HEK293 (cell line): ENCODE data around the gene QSOX1.

Experiments
- GFI1B ChIP-seq: fragments of 450-650 bp; formaldehyde crosslinking; IDR thresholded peaks from 2 replicates; pipeline ENCODE4 v1.5.1; 2016; ENCODE audit warnings: missing biosample characterization, missing genetic modification characterization
- GLIS1 ChIP-seq: fragments of 450-650 bp; formaldehyde crosslinking; IDR thresholded peaks from 2 replicates; pipeline ENCODE4 v1.5.1; 2016; ENCODE audit warnings: missing biosample characterization, missing genetic modification characterization
- GLIS2 ChIP-seq: fragments of 450-650 bp; formaldehyde crosslinking; IDR thresholded peaks from 2 replicates; pipeline ENCODE4 v1.5.1; 2016; ENCODE audit warnings: missing biosample characterization, missing genetic modification characterization
- IKZF3 ChIP-seq: fragments of 450-650 bp; IDR thresholded peaks from 2 replicates; pipeline ENCODE4 v1.5.0; 2018; ENCODE audit warnings: missing biosample characterization, mild to moderate bottlenecking, missing genetic modification characterization, moderate library complexity
- KLF10 ChIP-seq: fragments of 450-650 bp; IDR thresholded peaks from 2 replicates; pipeline ENCODE4 v1.5.1; 2018; ENCODE audit warnings: missing biosample characterization, mild to moderate bottlenecking, missing genetic modification characterization
- KLF9 ChIP-seq: fragments of 450-650 bp; formaldehyde crosslinking; IDR thresholded peaks from 2 replicates; pipeline ENCODE4 v1.5.1; 2016; ENCODE audit warnings: missing biosample characterization, missing genetic modification characterization, low read depth
- MZF1 ChIP-seq: fragments of 450-650 bp; formaldehyde crosslinking; IDR thresholded peaks from 2 replicates; pipeline ENCODE4 v1.5.1; 2017; ENCODE audit warnings: missing biosample characterization, missing genetic modification characterization, borderline replicate concordance
- REPIN1 ChIP-seq: fragments of 450-650 bp; formaldehyde crosslinking; IDR thresholded peaks from 2 replicates; pipeline ENCODE4 v1.5.1; 2017; ENCODE audit warnings: missing biosample characterization, missing genetic modification characterization, low read depth
- SP7 ChIP-seq: fragments of 450-650 bp; formaldehyde crosslinking; IDR thresholded peaks from 2 replicates; pipeline ENCODE4 v1.5.1; 2016; ENCODE audit warnings: missing biosample characterization, missing genetic modification characterization
- ZBTB1 ChIP-seq: fragments of 450-650 bp; formaldehyde crosslinking; IDR thresholded peaks from 2 replicates; pipeline ENCODE4 v1.5.1; 2016; ENCODE audit warnings: missing biosample characterization, missing genetic modification characterization
- ZBTB20 ChIP-seq: fragments of 450-650 bp; formaldehyde crosslinking; IDR thresholded peaks from 2 replicates; pipeline ENCODE4 v1.5.1; 2016; ENCODE audit warnings: missing biosample characterization, missing genetic modification characterization
- ZNF133 ChIP-seq: fragments of 450-650 bp; formaldehyde crosslinking; IDR thresholded peaks from 2 replicates; pipeline ENCODE4 v1.5.1; 2016; ENCODE audit warnings: missing biosample characterization, missing genetic modification characterization
- ZNF184 ChIP-seq: fragments of 450-650 bp; IDR thresholded peaks from 2 replicates; pipeline ENCODE4 v1.5.1; 2018; ENCODE audit warnings: missing biosample characterization, mild to moderate bottlenecking, missing genetic modification characterization
- ZNF214 ChIP-seq: fragments of 450-650 bp; formaldehyde crosslinking; IDR thresholded peaks from 2 replicates; pipeline ENCODE4 v1.5.1; 2017; ENCODE audit warnings: missing biosample characterization, mild to moderate bottlenecking, missing genetic modification characterization, borderline replicate concordance
- ZNF248 ChIP-seq: fragments of 450-650 bp; formaldehyde crosslinking; IDR thresholded peaks from 2 replicates; pipeline ENCODE4 v1.5.1; 2017; ENCODE audit warnings: missing biosample characterization, missing genetic modification characterization
- ZNF266 ChIP-seq: fragments of 450-650 bp; formaldehyde crosslinking; IDR thresholded peaks from 2 replicates; pipeline ENCODE4 v1.5.1; 2016; ENCODE audit warnings: missing biosample characterization, missing genetic modification characterization, low read depth
- ZNF324 ChIP-seq: fragments of 450-650 bp; formaldehyde crosslinking; IDR thresholded peaks from 2 replicates; pipeline ENCODE4 v1.5.1; 2016; ENCODE audit warnings: missing biosample characterization, missing genetic modification characterization
- ZNF366 ChIP-seq: fragments of 450-650 bp; formaldehyde crosslinking; conservative IDR thresholded peaks from 2 replicates; pipeline ENCODE4 v1.5.1; 2016; ENCODE audit warnings: missing biosample characterization, missing genetic modification characterization
- ZNF423 ChIP-seq: fragments of 450-650 bp; formaldehyde crosslinking; IDR thresholded peaks from 2 replicates; pipeline ENCODE4 v1.5.1; 2016; ENCODE audit warnings: missing biosample characterization, missing genetic modification characterization
- ZNF501 ChIP-seq: fragments of 450-650 bp; formaldehyde crosslinking; IDR thresholded peaks from 2 replicates; pipeline ENCODE4 v1.5.1; 2016; ENCODE audit warnings: missing biosample characterization, missing genetic modification characterization
- ZNF510 ChIP-seq: fragments of 450-650 bp; formaldehyde crosslinking; IDR thresholded peaks from 2 replicates; pipeline ENCODE4 v1.5.1; 2018; ENCODE audit warnings: mild to moderate bottlenecking, missing genetic modification characterization, missing biosample characterization; ENCODE audit not compliant: insufficient replicate concordance
- ZNF521 ChIP-seq: fragments of 450-650 bp; formaldehyde crosslinking; IDR thresholded peaks from 2 replicates; pipeline ENCODE4 v1.5.1; 2017; ENCODE audit warnings: missing biosample characterization, mild to moderate bottlenecking, missing genetic modification characterization
- ZNF596 ChIP-seq: fragments of 450-650 bp; IDR thresholded peaks from 2 replicates; pipeline ENCODE4 v1.5.0; 2018; ENCODE audit warnings: missing biosample characterization, mild to moderate bottlenecking, missing genetic modification characterization, moderate library complexity
- ZNF776 ChIP-seq: fragments of 450-650 bp; formaldehyde crosslinking; IDR thresholded peaks from 2 replicates; pipeline ENCODE4 v1.5.0; 2017; ENCODE audit warnings: missing biosample characterization, missing genetic modification characterization, borderline replicate concordance
- ZNF830 ChIP-seq: fragments of 450-650 bp; IDR thresholded peaks from 2 replicates; pipeline ENCODE4 v1.5.0; 2018; ENCODE audit warnings: missing biosample characterization, missing genetic modification characterization, low read depth, mild to moderate bottlenecking, moderate library complexity
- ZNF837 ChIP-seq: fragments of 450-650 bp; formaldehyde crosslinking; IDR thresholded peaks from 2 replicates; pipeline ENCODE4 v1.5.1; 2016; ENCODE audit warnings: missing biosample characterization, missing genetic modification characterization
- ZSCAN30 ChIP-seq: fragments of 450-650 bp; IDR thresholded peaks from 2 replicates; pipeline ENCODE4 v1.5.1; 2018; ENCODE audit warnings: missing biosample characterization, mild to moderate bottlenecking, missing genetic modification characterization, moderate library complexity
- TF ChIP-seq, protein P1 (sequence below): fragments of 450-650 bp; formaldehyde crosslinking; IDR thresholded peaks from 2 replicates; pipeline ENCODE4 v1.5.1; 2017; ENCODE audit warnings: missing biosample characterization, missing genetic modification characterization
- TF ChIP-seq, protein P2 (sequence below): fragments of 450-650 bp; formaldehyde crosslinking; conservative IDR thresholded peaks from 2 replicates; pipeline ENCODE4 v1.5.1; 2016; ENCODE audit warnings: low read depth, missing biosample characterization, missing genetic modification characterization
- TF ChIP-seq, protein P3 (sequence below): fragments of 450-650 bp; formaldehyde crosslinking; IDR thresholded peaks from 2 replicates; pipeline ENCODE4 v1.5.1; 2016; ENCODE audit warnings: missing biosample characterization, missing genetic modification characterization

Gene QSOX1

DNA sequence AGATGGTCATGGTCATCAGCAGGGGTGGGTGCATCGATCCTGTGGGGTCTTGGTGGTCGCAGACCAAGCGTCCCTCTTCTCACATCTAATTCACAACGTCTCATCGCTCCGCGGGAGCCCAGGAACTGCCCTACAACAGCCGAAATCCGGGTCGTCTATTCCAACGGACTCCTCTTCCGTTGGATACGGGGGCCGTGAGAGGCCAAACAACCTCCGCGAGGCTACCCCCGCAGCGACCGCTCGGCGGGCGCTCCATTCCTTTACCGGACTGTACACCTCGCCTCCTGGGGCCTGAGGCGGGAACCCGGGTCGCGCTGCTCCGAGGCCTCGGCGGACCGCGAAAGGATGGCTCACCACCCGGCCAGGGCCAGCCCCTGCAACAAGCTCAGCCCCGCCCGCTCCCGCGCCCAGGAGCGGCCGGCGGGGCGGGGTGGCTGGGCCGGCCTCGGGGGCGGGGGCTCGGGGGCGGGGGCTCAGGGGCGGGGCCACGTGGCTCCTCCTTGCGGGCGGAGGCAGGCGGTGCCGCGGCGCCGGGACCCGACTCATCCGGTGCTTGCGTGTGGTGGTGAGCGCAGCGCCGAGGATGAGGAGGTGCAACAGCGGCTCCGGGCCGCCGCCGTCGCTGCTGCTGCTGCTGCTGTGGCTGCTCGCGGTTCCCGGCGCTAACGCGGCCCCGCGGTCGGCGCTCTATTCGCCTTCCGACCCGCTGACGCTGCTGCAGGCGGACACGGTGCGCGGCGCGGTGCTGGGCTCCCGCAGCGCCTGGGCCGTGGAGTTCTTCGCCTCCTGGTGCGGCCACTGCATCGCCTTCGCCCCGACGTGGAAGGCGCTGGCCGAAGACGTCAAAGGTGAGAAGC, at the start of gene QSOX1 (continued):
- TF ChIP-seq ZNF184 (tag by site-specific recombination): no peak
- TF ChIP-seq ZNF776 (tag by site-specific recombination): no peak
- TF ChIP-seq ZNF366: no peak
- 0 out of 2 replicates have a peak, but pooled peaks have one; percentile 16 for TF ChIP-seq ZNF324 (tag by site-specific recombination)
- peak; percentile 53; the same call in 1 of the 2 replicates for TF ChIP-seq KLF10 (tag by site-specific recombination)
- TF ChIP-seq ZNF837 (tag by site-specific recombination): no peak
- TF ChIP-seq SP7 (tag by site-specific recombination): 0 out of 2 replicates have a peak, but pooled peaks have one; percentile 30
- TF ChIP-seq, protein P1, sequence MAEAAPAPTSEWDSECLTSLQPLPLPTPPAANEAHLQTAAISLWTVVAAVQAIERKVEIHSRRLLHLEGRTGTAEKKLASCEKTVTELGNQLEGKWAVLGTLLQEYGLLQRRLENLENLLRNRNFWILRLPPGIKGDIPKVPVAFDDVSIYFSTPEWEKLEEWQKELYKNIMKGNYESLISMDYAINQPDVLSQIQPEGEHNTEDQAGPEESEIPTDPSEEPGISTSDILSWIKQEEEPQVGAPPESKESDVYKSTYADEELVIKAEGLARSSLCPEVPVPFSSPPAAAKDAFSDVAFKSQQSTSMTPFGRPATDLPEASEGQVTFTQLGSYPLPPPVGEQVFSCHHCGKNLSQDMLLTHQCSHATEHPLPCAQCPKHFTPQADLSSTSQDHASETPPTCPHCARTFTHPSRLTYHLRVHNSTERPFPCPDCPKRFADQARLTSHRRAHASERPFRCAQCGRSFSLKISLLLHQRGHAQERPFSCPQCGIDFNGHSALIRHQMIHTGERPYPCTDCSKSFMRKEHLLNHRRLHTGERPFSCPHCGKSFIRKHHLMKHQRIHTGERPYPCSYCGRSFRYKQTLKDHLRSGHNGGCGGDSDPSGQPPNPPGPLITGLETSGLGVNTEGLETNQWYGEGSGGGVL (tag by site-specific recombination): peak; percentile 21; the same call in 1 of the 2 replicates
- no peak for TF ChIP-seq ZNF521
- TF ChIP-seq ZNF510 (tag by site-specific recombination): no peak
- TF ChIP-seq, protein P2, sequence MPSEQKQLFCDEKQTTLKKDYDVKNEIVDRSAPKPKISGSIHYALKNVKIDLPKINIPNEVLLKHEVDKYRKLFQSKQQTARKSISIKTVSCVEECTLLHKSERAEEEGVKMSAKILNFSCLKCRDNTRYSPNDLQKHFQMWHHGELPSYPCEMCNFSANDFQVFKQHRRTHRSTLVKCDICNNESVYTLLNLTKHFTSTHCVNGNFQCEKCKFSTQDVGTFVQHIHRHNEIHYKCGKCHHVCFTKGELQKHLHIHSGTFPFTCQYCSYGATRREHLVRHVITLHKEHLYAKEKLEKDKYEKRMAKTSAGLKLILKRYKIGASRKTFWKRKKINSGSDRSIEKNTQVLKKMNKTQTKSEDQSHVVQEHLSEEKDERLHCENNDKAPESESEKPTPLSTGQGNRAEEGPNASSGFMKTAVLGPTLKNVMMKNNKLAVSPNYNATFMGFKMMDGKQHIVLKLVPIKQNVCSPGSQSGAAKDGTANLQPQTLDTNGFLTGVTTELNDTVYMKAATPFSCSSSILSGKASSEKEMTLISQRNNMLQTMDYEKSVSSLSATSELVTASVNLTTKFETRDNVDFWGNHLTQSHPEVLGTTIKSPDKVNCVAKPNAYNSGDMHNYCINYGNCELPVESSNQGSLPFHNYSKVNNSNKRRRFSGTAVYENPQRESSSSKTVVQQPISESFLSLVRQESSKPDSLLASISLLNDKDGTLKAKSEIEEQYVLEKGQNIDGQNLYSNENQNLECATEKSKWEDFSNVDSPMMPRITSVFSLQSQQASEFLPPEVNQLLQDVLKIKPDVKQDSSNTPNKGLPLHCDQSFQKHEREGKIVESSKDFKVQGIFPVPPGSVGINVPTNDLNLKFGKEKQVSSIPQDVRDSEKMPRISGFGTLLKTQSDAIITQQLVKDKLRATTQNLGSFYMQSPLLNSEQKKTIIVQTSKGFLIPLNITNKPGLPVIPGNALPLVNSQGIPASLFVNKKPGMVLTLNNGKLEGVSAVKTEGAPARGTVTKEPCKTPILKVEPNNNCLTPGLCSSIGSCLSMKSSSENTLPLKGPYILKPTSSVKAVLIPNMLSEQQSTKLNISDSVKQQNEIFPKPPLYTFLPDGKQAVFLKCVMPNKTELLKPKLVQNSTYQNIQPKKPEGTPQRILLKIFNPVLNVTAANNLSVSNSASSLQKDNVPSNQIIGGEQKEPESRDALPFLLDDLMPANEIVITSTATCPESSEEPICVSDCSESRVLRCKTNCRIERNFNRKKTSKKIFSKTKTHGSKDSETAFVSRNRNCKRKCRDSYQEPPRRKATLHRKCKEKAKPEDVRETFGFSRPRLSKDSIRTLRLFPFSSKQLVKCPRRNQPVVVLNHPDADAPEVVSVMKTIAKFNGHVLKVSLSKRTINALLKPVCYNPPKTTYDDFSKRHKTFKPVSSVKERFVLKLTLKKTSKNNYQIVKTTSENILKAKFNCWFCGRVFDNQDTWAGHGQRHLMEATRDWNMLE (tag by site-specific recombination): peak; percentile 54; the same call in 1 of the 2 replicates
- TF ChIP-seq ZNF266 (tag by site-specific recombination): no peak
- TF ChIP-seq ZNF214 (tag by site-specific recombination): no peak
- TF ChIP-seq ZNF248 (tag by site-specific recombination): no peak
- TF ChIP-seq MZF1 (tag by site-specific recombination): peak; percentile 84; the same call in 1 of the 2 replicates
- TF ChIP-seq, protein P3, sequence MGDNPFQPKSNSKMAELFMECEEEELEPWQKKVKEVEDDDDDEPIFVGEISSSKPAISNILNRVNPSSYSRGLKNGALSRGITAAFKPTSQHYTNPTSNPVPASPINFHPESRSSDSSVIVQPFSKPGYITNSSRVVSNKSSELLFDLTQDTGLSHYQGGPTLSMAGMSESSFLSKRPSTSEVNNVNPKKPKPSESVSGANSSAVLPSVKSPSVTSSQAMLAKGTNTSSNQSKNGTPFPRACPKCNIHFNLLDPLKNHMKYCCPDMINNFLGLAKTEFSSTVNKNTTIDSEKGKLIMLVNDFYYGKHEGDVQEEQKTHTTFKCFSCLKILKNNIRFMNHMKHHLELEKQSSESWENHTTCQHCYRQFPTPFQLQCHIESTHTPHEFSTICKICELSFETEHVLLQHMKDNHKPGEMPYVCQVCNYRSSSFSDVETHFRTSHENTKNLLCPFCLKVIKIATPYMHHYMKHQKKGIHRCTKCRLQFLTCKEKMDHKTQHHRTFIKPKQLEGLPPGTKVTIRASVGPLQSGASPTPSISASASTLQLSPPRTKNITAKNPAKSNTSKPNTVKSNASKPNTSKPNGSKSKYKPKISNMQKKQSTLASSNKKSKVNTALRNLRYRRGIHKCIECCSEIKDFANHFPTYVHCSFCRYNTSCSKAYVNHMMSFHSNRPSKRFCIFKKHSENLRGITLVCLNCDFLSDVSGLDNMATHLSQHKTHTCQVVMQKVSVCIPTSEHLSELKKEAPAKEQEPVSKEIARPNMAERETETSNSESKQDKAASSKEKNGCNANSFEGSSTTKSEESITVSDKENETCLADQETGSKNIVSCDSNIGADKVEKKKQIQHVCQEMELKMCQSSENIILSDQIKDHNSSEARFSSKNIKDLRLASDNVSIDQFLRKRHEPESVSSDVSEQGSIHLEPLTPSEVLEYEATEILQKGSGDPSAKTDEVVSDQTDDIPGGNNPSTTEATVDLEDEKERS (tag by site-specific recombination): no peak
- peak; percentile 22 for TF ChIP-seq KLF9 (tag by site-specific recombination)
- TF ChIP-seq ZNF133 (tag by site-specific recombination): no peak
- peak; percentile 20; the same call in 1 of the 2 replicates for TF ChIP-seq ZNF501 (tag by site-specific recombination)
- no peak for TF ChIP-seq ZNF830 (tag by site-specific recombination)
- 0 out of 2 replicates have a peak, but pooled peaks have one; percentile 50 for TF ChIP-seq REPIN1
- peak; percentile 78 for TF ChIP-seq GLIS1 (tag by site-specific recombination)
- peak; percentile 76; the same call in 1 of the 2 replicates for TF ChIP-seq ZBTB20 (tag by site-specific recombination)
- peak; percentile 56; the same call in 1 of the 2 replicates for TF ChIP-seq ZSCAN30 (tag by site-specific recombination)
- peak; percentile 17; the same call in 1 of the 2 replicates for TF ChIP-seq GLIS2 (tag by site-specific recombination)
- TF ChIP-seq IKZF3 (tag by site-specific recombination): 0 out of 2 replicates have a peak, but pooled peaks have one; percentile 39
- peak; percentile 60; the same call in 1 of the 2 replicates for TF ChIP-seq ZNF423 (tag by site-specific recombination)
- no peak for TF ChIP-seq GFI1B (tag by site-specific recombination)
- TF ChIP-seq ZBTB1 (tag by site-specific recombination): no peak
- TF ChIP-seq ZNF596 (tag by site-specific recombination): no peak; the same call in 1 of the 2 replicates
